GM15510 (cell line): ENCODE measurements around the gene CYTIP.

Source experiments
- POLR2A ChIP-seq: IDR thresholded peaks from 3 replicates; pipeline ENCODE4 v1.6.1; 2011; ENCODE audit warnings: borderline replicate concordance; ENCODE audit not compliant: insufficient read length; ENCODE audit errors: extremely low read depth

CYTIP gene

DNA sequence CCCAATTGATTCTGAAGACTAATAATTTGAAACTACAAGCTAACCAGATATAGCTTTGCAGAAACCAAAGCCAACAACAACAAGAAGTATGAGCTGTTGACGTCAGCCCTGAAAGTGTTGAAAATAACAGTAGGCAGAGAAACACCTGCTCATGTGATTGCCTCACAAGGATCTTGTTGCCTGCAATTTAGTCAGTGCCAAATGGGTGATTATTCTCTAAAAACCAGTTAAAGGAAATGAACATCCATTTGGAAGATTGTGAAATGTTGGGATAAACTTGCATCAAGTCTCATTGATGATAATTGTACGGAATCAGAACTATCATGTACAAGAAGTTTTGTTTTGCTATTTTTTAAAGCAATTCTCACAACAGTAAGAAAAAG lies 2.8 kb downstream of the CYTIP start:
- no peak for TF ChIP-seq POLR2A

- no peak for TF ChIP-seq POLR2A
These were observed 3.4 kb downstream of the CYTIP start for GRCh38 chr2:157440404-157441071.

GRCh38 chr2:157439824-157440186 lies 4.1 kb downstream of the CYTIP start:
- TF ChIP-seq POLR2A, result no peak

GRCh38 chr2:157438863-157439823 lies 4.7 kb downstream of the CYTIP start:
- TF ChIP-seq POLR2A, result no peak

- TF ChIP-seq POLR2A, result no peak
These were observed 10.5 kb downstream of the CYTIP start for GRCh38 chr2:157433394-157433793.

GRCh38 chr2:157432475-157433106 lies 11.3 kb downstream of the CYTIP start:
- no peak for TF ChIP-seq POLR2A

- no peak for TF ChIP-seq POLR2A
These were observed 12.7 kb downstream of the CYTIP start for GRCh38 chr2:157431176-157431575.

DNA sequence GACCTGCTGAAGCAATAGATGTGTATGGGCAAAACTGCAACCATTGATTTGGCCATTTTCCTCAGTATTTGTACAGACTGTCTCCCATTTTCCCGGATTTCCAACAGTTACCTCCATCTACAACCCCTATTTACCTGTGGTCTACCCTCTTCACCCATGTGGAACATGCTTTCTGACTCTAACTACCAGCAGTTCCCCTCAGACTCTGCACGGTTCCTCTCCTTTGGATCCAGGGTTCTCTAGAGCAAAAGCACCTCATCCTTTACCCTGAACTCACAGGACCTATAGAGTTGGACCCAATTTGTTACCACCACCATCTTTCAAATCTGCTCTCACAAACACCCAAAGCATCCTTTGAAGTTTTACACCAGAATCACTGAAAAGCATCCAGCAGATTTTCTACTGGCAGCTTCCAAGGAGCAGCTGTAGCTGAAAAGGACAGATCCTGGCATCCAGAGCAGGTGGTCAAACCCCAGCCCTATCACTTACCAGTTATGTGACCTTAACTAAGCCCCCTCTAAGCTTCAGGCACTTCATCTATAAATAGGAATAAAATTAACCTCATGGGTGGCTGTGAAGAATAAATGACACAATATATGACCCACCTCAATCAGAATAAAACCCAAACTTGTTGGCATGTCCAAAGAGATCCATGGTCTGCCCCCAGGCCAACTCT lies 15.3 kb downstream of the CYTIP start:
- no peak for TF ChIP-seq POLR2A

DNA sequence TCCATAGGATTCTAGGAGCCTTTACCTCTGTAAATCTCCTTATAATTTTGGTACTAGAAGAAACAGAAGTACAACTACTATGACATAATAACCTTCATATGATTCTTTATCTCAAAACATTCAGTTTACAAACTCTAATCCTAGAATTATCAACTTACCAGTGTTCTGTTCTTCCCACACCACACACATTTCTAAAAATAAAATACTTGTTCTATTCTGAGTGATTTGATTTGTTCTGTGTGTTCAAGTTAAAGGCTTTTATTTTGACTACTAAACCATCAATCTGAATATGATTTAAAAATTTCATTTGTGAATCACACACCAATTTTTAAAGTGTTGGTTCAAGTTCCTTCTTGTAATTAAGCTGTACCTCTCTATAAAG lies 16.0 kb downstream of the CYTIP start:
- TF ChIP-seq POLR2A, result no peak

DNA sequence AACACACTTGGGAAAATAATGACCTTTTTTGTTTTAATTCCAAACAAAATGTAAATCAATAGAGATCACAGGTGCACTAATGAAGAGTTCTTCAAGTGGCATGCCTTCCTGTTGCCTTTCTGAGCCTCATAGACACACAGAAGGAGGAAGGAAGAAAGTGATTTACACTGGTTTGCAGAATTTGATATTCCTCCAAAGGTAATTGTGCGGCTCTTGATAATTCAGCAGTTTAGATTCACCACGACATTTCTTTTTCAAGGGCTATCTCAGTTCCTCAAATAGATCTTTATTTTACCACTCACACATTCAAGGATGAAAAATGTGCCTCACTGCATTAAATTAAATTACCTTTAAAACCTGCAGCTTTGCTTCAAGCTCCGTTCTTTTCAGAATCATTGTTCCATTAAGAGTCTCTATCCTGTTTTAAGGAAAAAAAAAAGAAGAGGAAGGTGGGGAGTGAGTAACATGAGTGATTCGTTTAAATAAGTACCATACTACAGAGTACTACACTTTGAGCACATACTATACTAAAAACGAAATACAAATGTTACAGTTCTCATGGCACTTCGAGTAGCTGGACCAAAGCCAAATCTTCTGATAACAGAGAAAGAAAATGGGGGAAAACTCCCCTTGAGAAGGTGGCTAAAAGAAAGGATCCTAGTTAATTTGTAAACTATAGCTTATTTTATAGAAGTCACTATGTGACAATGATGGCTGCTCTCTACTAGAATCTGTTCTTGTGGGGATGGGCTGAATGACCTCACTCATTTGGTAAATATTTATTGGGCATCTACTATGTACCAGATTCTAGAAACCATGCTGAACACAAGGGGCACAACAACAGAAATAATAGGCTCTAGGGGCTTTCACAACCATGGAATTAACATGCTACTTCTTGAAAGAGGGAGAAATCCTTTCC lies 16.6 kb downstream of the CYTIP start:
- no peak for TF ChIP-seq POLR2A

- TF ChIP-seq POLR2A, result no peak
These were observed 17.4 kb downstream of the CYTIP start for GRCh38 chr2:157426477-157426994.

DNA sequence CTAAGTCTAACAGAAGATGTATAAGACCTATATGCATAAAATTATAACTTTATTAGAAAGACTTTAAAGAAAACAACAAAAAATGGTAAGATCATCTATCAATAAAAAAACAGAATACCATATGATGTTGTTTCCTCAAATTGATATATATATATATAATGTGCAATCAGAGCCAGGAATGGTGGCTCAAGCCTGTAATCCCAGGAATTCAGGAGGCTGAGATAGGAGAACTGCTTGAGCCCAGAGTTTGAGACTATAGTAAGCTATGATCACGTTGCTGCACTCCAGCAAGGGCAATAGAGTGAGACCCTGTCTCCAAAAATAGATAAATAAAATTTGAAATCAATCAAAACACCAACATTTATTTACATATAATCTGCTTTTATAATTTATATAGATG lies 19.5 kb downstream of the CYTIP start:
- no peak for TF ChIP-seq POLR2A

- no peak for TF ChIP-seq POLR2A
These were observed 21.9 kb downstream of the CYTIP start for GRCh38 chr2:157421964-157422363.
